NCI-H748 (cell line): ENCODE data around the gene MCC.

ENCODE experiments used
- DNase-seq: peaks from one replicate; lab custom pipeline; 2025; ENCODE audit not compliant: unreplicated experiment; lab: John Stamatoyannopoulos, UW

Gene MCC

GRCh38 chr5:113230711-113231652 lies 257.3 kb downstream of the MCC start:
- DNase-seq = no peak

GRCh38 chr5:113227798-113228197 lies 260.5 kb downstream of the MCC start:
- no peak for DNase-seq

GRCh38 chr5:113226116-113226736 lies 262.0 kb downstream of the MCC start:
- DNase-seq = no peak

- no peak for DNase-seq
These were observed 263.0 kb downstream of the MCC start for GRCh38 chr5:113225259-113225658.

GRCh38 chr5:113224605-113225065 lies 263.6 kb downstream of the MCC start:
- DNase-seq = no peak

- DNase-seq = no peak
These were observed 264.2 kb downstream of the MCC start for GRCh38 chr5:113223831-113224604.

- no peak for DNase-seq
These were observed 264.9 kb downstream of the MCC start for GRCh38 chr5:113223315-113223714.

GRCh38 chr5:113221294-113222176 lies 266.7 kb downstream of the MCC start:
- no peak for DNase-seq

- DNase-seq = no peak
These were observed 268.6 kb downstream of the MCC start for GRCh38 chr5:113219695-113220094.

- no peak for DNase-seq
These were observed 269.2 kb downstream of the MCC start for GRCh38 chr5:113218906-113219517.

- DNase-seq = no peak
These were observed 270.1 kb downstream of the MCC start for GRCh38 chr5:113218200-113218599.

- DNase-seq = no peak
These were observed 270.6 kb downstream of the MCC start for GRCh38 chr5:113217619-113218184.

GRCh38 chr5:113216545-113216944 lies 271.7 kb downstream of the MCC start:
- DNase-seq = no peak

GRCh38 chr5:113215401-113216060 lies 272.7 kb downstream of the MCC start:
- DNase-seq = no peak

- no peak for DNase-seq
These were observed 273.5 kb downstream of the MCC start for GRCh38 chr5:113214606-113215323.

- no peak for DNase-seq
These were observed 274.5 kb downstream of the MCC start for GRCh38 chr5:113213551-113214425.

- DNase-seq = no peak
These were observed 275.9 kb downstream of the MCC start for GRCh38 chr5:113212244-113212920.
